Activated naive CD8-positive, alpha-beta T cell treated with anti-CD3 and anti-CD28 coated beads, Interleukin-2, amount 50 U/mL, for 16 hours (primary cell): ENCODE data around the gene RHOH.

Experiments used
- DNase-seq: peaks from one replicate; pipeline ENCODE4 v3.0.0-alpha.2; 2020; ENCODE audit warnings: low read depth, low spot score

RHOH gene

DNA sequence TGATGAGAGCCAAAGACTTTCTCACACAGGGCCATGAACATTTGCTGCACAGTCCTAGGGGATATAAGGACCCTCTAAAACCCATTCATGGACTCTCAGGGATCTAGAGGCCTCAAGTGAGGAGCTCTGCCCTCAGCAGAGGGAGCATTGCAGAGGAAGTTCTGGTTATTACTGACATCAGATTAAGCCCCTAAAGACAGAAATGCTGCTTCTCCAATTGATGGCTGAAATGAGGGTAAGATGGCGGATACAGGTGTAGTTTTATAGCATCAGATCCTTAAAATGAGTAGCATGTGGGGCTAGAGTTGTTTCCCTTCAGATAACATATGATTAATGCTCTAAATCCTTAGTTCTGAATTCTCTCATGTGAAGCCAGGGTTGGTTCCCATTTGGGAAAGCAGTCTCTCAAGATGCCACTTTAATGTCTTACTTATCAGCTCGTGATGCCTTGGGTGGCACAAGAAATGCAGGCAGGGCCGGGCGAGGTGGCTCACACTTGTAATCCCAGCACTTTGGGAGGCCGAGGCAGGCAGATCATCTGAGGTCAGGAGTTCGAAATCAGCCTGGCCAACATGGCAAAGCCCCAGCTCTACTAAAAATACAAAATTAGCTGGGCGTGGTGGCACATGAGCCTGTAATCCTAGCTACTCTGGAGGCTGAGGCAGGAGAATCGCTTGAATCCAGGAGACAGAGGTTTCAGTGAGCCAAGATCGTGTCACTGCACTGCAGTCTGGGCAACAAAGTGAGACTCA, 7.9 kb downstream of the RHOH start:
- DNase-seq: no peak

DNA sequence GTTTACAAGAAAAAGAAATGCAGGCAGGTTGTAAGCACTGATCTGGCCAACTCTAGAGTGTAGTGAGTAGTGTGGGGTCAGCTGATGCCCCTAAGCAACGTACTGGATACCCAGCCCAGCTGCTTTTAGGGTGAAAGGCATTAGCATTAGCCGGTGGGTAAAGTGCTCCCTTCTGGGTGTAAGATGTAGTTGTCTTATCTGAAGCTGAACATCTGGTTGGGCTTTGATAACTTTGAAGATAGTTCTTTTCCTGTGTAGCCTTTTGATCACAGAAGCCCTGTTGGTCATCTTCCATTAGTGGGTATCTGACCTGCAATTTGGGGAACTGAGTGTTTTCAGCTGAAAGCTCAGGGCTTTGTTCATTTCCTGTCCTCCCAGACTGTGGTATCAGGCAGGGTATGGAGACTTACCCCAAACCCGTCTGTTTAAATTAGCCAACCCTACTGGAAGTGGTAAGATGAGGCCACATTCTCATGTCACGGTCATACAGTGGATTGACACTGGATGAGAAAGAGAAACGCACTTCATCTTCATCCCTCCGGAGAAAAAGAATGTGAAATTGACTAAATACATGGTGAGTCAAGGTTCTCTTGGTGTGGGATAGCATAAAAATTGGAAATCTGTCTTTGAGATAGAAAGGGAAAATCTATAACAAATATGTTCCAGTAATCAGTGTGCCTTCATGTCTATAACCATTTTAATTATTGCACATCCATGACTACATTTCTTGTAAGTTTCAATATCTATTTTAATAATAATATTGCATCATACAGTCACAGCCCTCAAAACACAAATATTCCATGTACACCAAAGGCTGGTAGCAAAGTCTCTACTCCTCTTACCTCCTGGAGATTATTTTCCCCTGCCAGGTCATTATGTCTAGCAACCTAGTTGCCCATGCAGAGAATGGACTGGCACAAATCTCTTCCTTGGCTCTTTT, 8.7 kb downstream of the RHOH start:
- DNase-seq: no peak

DNA sequence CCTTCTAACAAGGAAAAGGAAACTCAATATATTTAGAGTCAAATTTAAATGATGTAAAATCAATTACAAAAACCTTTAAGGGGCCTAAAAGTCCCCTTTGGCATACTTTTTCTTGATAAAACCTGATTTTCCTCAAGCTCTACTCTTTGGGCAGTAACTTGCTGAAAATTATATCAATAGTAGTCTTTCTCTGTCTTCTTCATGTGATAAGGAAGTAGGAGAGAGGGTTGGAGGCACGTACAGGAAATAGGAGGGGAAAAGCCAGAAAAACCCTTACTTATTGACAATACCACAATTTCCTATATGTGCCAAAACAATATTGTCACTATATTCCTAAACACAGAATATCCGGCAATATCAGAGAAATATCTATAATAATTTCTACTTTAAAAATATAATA, 9.6 kb downstream of the RHOH start:
- no peak for DNase-seq

DNA sequence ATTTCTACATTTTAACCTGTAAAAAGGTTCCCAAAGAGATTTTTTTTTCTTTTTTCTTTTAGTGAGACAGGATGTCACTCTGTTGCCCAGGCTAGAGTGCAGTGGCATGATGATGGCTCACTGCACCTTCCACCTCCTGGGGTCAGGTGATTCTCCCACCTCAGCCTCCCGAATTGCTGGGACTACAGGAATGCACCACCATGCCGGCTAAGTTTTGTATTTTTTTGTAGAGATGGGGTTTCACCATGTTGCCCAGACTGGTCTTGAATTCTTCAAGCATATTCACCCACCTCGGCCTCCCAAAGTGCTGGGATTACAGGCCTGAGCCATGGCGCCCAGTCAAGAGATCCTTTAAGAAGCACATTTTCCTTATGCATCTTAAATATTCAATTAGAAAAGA, 12.6 kb downstream of the RHOH start:
- no peak for DNase-seq

DNA sequence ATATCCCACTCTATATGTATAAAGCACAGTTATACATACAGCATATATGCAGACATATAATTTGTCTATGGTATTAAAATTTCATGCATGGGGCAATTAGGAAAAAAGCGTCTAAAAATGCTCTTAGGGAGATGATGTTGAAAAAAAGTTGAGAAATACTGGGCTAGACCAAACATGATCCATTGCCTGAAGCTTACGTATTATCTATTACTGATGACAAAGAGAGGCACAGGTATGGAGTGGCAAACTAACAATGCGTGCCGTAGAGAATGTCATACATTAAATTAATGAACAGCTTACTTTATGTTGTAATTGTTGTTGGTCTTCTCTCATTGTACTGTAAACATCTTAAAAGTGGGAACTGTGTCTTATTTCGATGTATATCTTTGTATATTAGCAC, 13.9 kb downstream of the RHOH start:
- no peak for DNase-seq

GRCh38 chr4:40211224-40212185, 14.7 kb downstream of the RHOH start:
- no peak for DNase-seq

GRCh38 chr4:40212674-40213527, 16.1 kb downstream of the RHOH start:
- DNase-seq: no peak

DNA sequence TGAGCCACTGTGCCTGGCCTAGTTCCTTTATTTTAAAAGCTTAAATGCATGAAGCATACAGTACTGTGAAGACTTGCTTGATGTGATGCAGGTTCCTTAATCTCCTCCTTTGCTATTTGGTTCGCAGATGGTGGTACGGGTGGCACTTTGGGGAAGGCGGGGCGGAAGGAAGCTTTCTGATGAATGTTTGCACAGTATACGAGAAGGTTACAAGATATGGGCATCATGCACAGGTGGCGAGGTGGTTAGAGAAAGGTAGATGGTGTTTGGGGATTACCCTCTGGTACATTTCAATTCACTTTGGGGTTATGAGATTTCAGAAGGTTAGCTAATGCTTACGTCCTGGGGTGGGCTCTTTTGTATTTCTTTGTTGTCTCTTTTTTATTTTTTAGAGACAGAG, 17.2 kb downstream of the RHOH start:
- DNase-seq: no peak

GRCh38 chr4:40214661-40215418, 18.0 kb downstream of the RHOH start:
- DNase-seq: no peak

- DNase-seq: no peak
These were observed 20.0 kb downstream of the RHOH start for GRCh38 chr4:40216622-40217366.

DNA sequence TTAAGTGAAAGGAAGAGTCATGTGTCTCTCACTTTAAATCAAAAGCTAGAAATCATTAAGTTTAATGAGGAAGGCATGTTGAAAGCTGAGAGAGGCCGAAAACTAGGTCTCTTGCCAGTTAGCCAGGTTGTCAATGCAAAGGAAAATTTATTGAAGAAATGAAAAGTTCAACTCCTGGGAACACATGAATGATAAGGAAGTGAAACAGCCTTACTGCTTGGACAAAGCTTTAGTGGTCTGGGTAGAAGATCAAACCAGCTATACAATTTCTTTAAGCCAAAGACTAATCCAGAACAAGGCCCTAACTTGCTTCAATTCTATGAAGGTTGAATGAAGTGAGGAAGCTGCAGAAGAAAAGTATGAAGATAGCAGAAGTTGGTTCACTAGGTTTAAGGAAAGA, 24.9 kb downstream of the RHOH start:
- DNase-seq: no peak

- no peak for DNase-seq
These were observed 26.5 kb downstream of the RHOH start for GRCh38 chr4:40223343-40223742.

- DNase-seq: no peak
These were observed 27.6 kb downstream of the RHOH start for GRCh38 chr4:40224432-40224831.

- no peak for DNase-seq
These were observed 28.7 kb downstream of the RHOH start for GRCh38 chr4:40225497-40225896.

- DNase-seq: peak; percentile 35
These were observed 30.5 kb downstream of the RHOH start for GRCh38 chr4:40227284-40227683.

GRCh38 chr4:40228497-40229365, 31.9 kb downstream of the RHOH start:
- DNase-seq: no peak

- no peak for DNase-seq
These were observed 34.6 kb downstream of the RHOH start for GRCh38 chr4:40231316-40231863.

GRCh38 chr4:40232610-40233009, 35.8 kb downstream of the RHOH start:
- no peak for DNase-seq
